GM20431 (cell line): ENCODE results near the gene NR2E1.

Source experiments
- in situ Hi-C: fragments of 300-500 bp; cut with MseI, MboI; formaldehyde crosslinking; loops from one replicate; pipeline ENCODE4 v1.15.0; 2020; ENCODE audit warnings: low sequenced_read_pairs; ENCODE audit not compliant: unreplicated experiment

Gene NR2E1

GRCh38 chr6:108165714-108166663 lies at the start of gene NR2E1:
Gene NR2E1, plus strand, starts transcription at chr6:108166022. Its CDS starts 744 bp downstream, at chr6:108166766.
- in situ Hi-C loops: no loop called here

GRCh38 chr6:108116546-108117426 lies 49.0 kb upstream of the NR2E1 start:
- in situ Hi-C loops: loop anchor here (25.0 kb wide), 1 partner anchor 371 kb away; no protein-coding TSS in a partner anchor

- in situ Hi-C loops: loop anchor here (25.0 kb wide), 1 partner anchor 370 kb away; no protein-coding TSS in a partner anchor
Measured at GRCh38 chr6:108117427-108118358, 48.1 kb upstream of the NR2E1 start.

GRCh38 chr6:108118359-108118724 lies 47.5 kb upstream of the NR2E1 start:
- in situ Hi-C loops: loop anchor here (25.0 kb wide), 1 partner anchor 369 kb away; no protein-coding TSS in a partner anchor

GRCh38 chr6:108118810-108119768 lies 46.7 kb upstream of the NR2E1 start:
- in situ Hi-C loops: loop anchor here (25.0 kb wide), 1 partner anchor 368 kb away; no protein-coding TSS in a partner anchor

- in situ Hi-C loops: loop anchor here (25.0 kb wide), 1 partner anchor 368 kb away; no protein-coding TSS in a partner anchor
Measured at GRCh38 chr6:108119769-108120141, 46.1 kb upstream of the NR2E1 start.

GRCh38 chr6:108120311-108120710 lies 45.5 kb upstream of the NR2E1 start:
- in situ Hi-C loops: loop anchor here (25.0 kb wide), 1 partner anchor 367 kb away; no protein-coding TSS in a partner anchor

GRCh38 chr6:108121612-108122011 lies 44.2 kb upstream of the NR2E1 start:
- in situ Hi-C loops: loop anchor here (25.0 kb wide), 1 partner anchor 366 kb away; no protein-coding TSS in a partner anchor

GRCh38 chr6:108123481-108123929 lies 42.3 kb upstream of the NR2E1 start:
- in situ Hi-C loops: loop anchor here (25.0 kb wide), 1 partner anchor 364 kb away; no protein-coding TSS in a partner anchor

GRCh38 chr6:108123946-108124345 lies 41.9 kb upstream of the NR2E1 start:
- in situ Hi-C loops: loop anchor here (25.0 kb wide), 1 partner anchor 363 kb away; no protein-coding TSS in a partner anchor

GRCh38 chr6:108127056-108127455 lies 38.8 kb upstream of the NR2E1 start:
- in situ Hi-C loops: no loop called here

GRCh38 chr6:108127826-108128225 lies 38.0 kb upstream of the NR2E1 start:
- in situ Hi-C loops: no loop called here

- in situ Hi-C loops: no loop called here
Measured at GRCh38 chr6:108130262-108130661, 35.6 kb upstream of the NR2E1 start.

- in situ Hi-C loops: no loop called here
Measured at GRCh38 chr6:108132863-108133262, 33.0 kb upstream of the NR2E1 start.

GRCh38 chr6:108133594-108134179 lies 32.1 kb upstream of the NR2E1 start:
- in situ Hi-C loops: no loop called here

- in situ Hi-C loops: no loop called here
Measured at GRCh38 chr6:108134213-108134970, 31.4 kb upstream of the NR2E1 start.

- in situ Hi-C loops: no loop called here
Measured at GRCh38 chr6:108142240-108142639, 23.6 kb upstream of the NR2E1 start.
